Ascending aorta (tissue), 2 donors: ENCODE data around the gene IFI27L2. TPM values are rescaled to one million over a fixed set of nuclear protein-coding genes. Genes with fewer than 3 reads are reported as not detected.

Experiments
- DNase-seq, 2 donors: peaks; one replicate each; pipeline ENCODE4 v3.0.0-alpha.2; 2019; ENCODE audit warnings: low spot score in 2 of 2
- H3K27ac ChIP-seq, 2 donors: fragments of 200-600 bp; sonication (generic); one replicate each; pipeline ENCODE4 v1.5.1; 2016 to 2017; ENCODE audit warnings: mild to moderate bottlenecking in 1 of 2
- H3K27me3 ChIP-seq: fragments of 200-600 bp; sonication (generic); one replicate; pipeline ENCODE4 v1.5.1; 2017
- H3K36me3 ChIP-seq, 2 donors: fragments of 200-600 bp; sonication (generic); one replicate each; pipeline ENCODE4 v1.5.1; 2016
- H3K4me1 ChIP-seq, 2 donors: fragments of 200-600 bp; sonication (generic); one replicate each; pipeline ENCODE4 v1.5.1; 2016 to 2017; ENCODE audit warnings: mild to moderate bottlenecking in 1 of 2
- H3K4me3 ChIP-seq, 2 donors: fragments of 200-600 bp; sonication (generic); one replicate each; pipeline ENCODE4 v1.5.1; 2016 to 2017; ENCODE audit warnings: mild to moderate bottlenecking in 1 of 2
- H3K9me3 ChIP-seq, 2 donors: fragments of 200-600 bp; sonication (generic); one replicate each; pipeline ENCODE4 v1.5.1; 2016
- CTCF ChIP-seq, 3 experiments: fragments of 200-600 bp in 2 of 3; fragments of 450-650 bp in 1 of 3; sonication (generic) in 2 of 3; IDR thresholded peaks; one replicate each; pipeline ENCODE4 v1.5.1; 2016 to 2019; ENCODE audit warnings: antibody characterized with exemption in 3 of 3, mild to moderate bottlenecking in 1 of 3, moderate library complexity in 1 of 3
- intact Hi-C: fragments of 100-400 bp; cut with DNase I; formaldehyde crosslinking; loops from one replicate; pipeline ENCODE4 v1.15.1; 2023
- total RNA-seq: library from RNA; depleted of rRNA; stranded (reverse); fragments of >200 nt; gene quantifications from one replicate; pipeline ENCODE4 v1.1.0, GENCODE V29; 2016

Gene IFI27L2
- total RNA-seq, 1 donor from 2014 or later = 36.0 TPM

DNA sequence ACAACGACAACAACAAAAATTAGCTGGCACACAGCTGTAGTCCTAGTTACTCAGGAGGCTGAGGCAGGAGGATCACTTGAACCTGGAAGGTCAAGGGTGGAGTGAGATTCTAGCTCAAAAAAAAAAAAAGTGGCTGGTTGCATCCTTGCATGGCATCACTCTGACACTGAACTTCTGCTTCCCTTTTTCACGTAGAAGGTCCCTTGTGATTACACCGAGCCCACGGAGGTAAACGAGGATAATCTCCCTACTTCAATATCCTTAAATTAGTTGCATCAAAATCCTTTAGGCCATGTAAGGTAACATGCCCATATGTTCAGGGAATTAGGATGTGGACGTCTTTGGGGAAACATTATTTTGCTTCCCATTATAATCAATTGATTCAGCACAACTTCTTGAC is 40.7 kb upstream of the IFI27L2 start:
- no peak overlapping the region for H3K27ac ChIP-seq
- DNase-seq = no peak
- no peak overlapping the region for H3K4me3 ChIP-seq
- TF ChIP-seq CTCF (IDR thresholded peaks at IDR 0.05) = no peak
- intact Hi-C loops = loop anchor here (5.0 to 10.0 kb wide), 5 partner anchors 88 to 1345 kb away; partner anchors contain the start of genes DDX24, IFI27L1, OTUB2 and PRIMA1
- no peaks in the 10 kb centered on the region for H3K27me3 ChIP-seq
- H3K36me3 ChIP-seq = no peaks in the 10 kb centered on the region
- peaks cover 3 to 12% of the 10 kb centered on the region in 2 donors for H3K4me1 ChIP-seq
- no peaks in the 10 kb centered on the region for H3K9me3 ChIP-seq

DNA sequence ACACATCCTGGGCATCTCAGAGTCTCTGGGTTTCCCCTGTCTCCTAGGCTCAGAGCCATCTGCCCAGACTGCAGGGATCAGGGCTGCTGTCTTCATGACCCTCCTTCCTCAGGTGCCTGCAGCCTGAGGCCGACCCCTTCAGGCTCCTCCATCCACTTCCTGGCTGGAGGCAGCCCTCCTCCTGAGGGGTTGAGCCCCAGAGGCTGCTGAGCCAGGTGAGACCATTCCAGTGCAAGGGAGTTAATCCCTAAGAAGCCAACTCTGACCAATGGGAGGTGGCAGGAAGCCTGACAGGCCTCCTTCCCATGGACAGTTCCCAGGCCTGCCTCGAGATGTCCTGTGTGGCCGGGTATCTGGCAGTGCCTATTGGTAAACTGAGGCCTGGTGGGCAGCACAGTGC is 36.3 kb upstream of the IFI27L2 start:
- no peaks in the 10 kb centered on the region for H3K9me3 ChIP-seq
- intact Hi-C loops = no loop called here

GRCh38 chr14:94164685-94165431 is 35.5 kb upstream of the IFI27L2 start:
- no peak for TF ChIP-seq CTCF (IDR thresholded peaks at IDR 0.05)
- H3K9me3 ChIP-seq = no peaks in the 10 kb centered on the region
- no peak for DNase-seq
- intact Hi-C loops = no loop called here
- no peaks in the 10 kb centered on the region for H3K4me1 ChIP-seq
- no peaks in the 10 kb centered on the region for H3K27me3 ChIP-seq
- H3K4me3 ChIP-seq = no peak overlapping the region
- no peak overlapping the region for H3K27ac ChIP-seq
- H3K36me3 ChIP-seq = no peaks in the 10 kb centered on the region

More for the DNA sequence above, 36.3 kb upstream of the IFI27L2 start:
- Histone ChIP-seq H3K36me3 (no peaks in the 10 kb centered on the region), H3K4me1 (no peaks in the 10 kb centered on the region), H3K27me3 (no peaks in the 10 kb centered on the region), H3K4me3 (no peak overlapping the region), H3K27ac (no peak overlapping the region)
- no peak for TF ChIP-seq CTCF (IDR thresholded peaks at IDR 0.05)
- no peak for DNase-seq

GRCh38 chr14:94163796-94164195 is 34.4 kb upstream of the IFI27L2 start:
- intact Hi-C loops = no loop called here
- H3K9me3 ChIP-seq = no peaks in the 10 kb centered on the region
- no peak overlapping the region for H3K4me3 ChIP-seq
- H3K27ac ChIP-seq = no peak overlapping the region
- TF ChIP-seq CTCF (IDR thresholded peaks at IDR 0.05) = no peak
- no peaks in the 10 kb centered on the region for H3K4me1 ChIP-seq
- no peak for DNase-seq
- H3K27me3 ChIP-seq = no peaks in the 10 kb centered on the region
- H3K36me3 ChIP-seq = no peaks in the 10 kb centered on the region

DNA sequence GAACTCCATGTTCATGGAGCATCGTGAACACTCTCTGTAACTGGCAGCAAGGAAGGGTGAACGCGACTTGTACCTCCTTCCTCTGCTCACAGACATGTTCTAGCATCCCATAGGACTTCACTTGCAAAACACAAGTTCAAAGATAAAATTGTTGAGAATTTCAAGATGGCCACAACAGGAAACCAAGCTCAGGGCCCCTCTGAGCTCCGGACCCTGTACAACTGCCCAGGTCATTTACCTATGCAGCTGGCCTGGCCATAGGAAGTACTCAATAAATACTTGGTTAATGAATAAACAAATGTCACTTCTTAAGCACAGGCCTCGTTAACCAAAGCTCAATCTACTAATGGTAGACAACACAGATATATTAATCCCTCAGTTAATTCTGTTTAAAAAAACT is 33.1 kb upstream of the IFI27L2 start:
- TF ChIP-seq CTCF (IDR thresholded peaks at IDR 0.05) = no peak
- intact Hi-C loops = no loop called here
- Histone ChIP-seq H3K4me3 (no peak overlapping the region), H3K4me1 (no peaks in the 10 kb centered on the region), H3K9me3 (no peaks in the 10 kb centered on the region), H3K27ac (no peak overlapping the region), H3K36me3 (no peaks in the 10 kb centered on the region), H3K27me3 (no peaks in the 10 kb centered on the region)
- no peak for DNase-seq
